ENCODE results near the gene GABRA4. TPM values are rescaled to one million over a fixed set of nuclear protein-coding genes. Genes with fewer than 3 reads are reported as not detected.
A peak's percentile ranks its signal among the peaks of the same experiment; 100 is the strongest.

Gene GABRA4
- polyA plus RNA-seq, 3 donors = not detected

DNA sequence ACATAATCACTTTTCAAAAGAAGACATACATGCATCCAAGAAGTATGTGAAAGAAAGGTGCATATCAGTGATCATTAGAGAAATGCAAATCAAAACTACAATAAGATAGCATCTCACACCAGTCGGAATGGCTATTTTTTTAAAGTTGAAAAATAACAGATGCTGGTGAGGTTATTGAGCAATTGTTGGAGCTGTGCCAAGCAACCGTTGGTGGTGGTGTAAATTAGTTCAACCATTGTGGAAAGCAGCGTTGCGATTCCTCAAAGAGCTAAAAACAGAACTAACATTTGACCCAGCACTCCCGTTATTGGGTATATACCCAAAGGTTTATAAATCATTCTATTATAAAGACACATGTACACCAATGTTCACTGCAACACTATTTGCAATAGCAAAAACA is 98.6 kb downstream of the GABRA4 start:
- Histone ChIP-seq H3K79me2 (ENCODE audit: insufficient read depth, low read length) (no peaks in the 10 kb centered on the region), H3K4me1 (ENCODE audit: control insufficient read depth in 1 of 2, insufficient read depth in 2 of 2, low read length in 2 of 2) (no peaks in the 10 kb centered on the region), H2AFZ (ENCODE audit: insufficient read depth, low read depth, low read length, poor library complexity, severe bottlenecking) (no peak overlapping the region), H3K9ac (ENCODE audit: insufficient read depth, low read length, poor library complexity, severe bottlenecking) (no peak overlapping the region), H3K36me3 (replicated peaks in 1 of 2; ENCODE audit: control insufficient read depth in 1 of 2, insufficient read depth in 2 of 2, low read length in 2 of 2) (no peaks in the 10 kb centered on the region), H3K4me3 (replicated peaks in 1 of 3; ENCODE audit: low read depth in 2 of 3, low read length in 3 of 3) (no peak overlapping the region), H3K9me3 (replicated peaks in 1 of 2; ENCODE audit: control insufficient read depth in 1 of 2, insufficient read depth in 1 of 2, low read length in 2 of 2) (peaks cover 0 to 5% of the 10 kb centered on the region in 2 donors), H3K4me2 (replicated peaks; ENCODE audit: extremely low read depth, low read length, poor library complexity, severe bottlenecking) (no peak overlapping the region), H3K27me3 (ENCODE audit: control insufficient read depth in 2 of 2, insufficient read depth in 2 of 2, low read length in 2 of 2) (no peaks in the 10 kb centered on the region), H3K27ac (ENCODE audit: low read depth in 1 of 2, low read length in 2 of 2) (no peak overlapping the region), H4K20me1 (ENCODE audit: insufficient read depth, low read length) (no peaks in the 10 kb centered on the region)
- Mint-ChIP-seq H3K36me3 (no peaks in the 10 kb centered on the region), H3K27ac (no peak overlapping the region), H3K27me3 (ENCODE audit: low read depth in 3 of 3) (no peaks in the 10 kb centered on the region), H3K4me3 (no peak overlapping the region), H3K4me1 (peaks cover 9% of the 10 kb centered on the region), H3K9me3 (peaks cover 0 to 20% (median 4%) of the 10 kb centered on the region in 7 donors)
- no peak for TF ChIP-seq CTCF (IDR thresholded peaks at IDR 0.05)
- WGBS (ENCODE audit: insufficient coverage) = no CpG with 5 or more reads among the region's 5 CpGs
- DNase-seq = peak in 1 of 3 donors; percentile 2
- intact Hi-C loops (cut with micrococcal nuclease) = no loop called here

DNA sequence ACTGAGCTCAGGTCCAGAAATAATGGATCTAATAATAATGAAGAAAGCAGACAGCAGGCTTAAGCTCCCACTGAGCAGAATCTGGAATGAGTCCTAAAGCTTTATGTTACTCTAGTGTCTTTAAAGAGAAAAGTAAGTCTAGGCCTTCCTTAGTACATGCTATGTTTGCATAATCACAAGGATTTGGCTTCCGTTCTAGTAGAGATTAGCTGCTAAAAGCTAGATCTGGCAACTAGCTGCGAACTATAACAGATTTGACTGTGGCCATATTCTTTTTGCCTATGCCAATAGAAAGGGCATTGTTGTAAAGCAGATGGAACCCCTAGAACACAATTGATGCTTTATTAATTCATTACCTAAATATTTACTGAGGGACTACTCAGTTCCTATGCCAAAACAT is 103.3 kb downstream of the GABRA4 start:
- no peaks in the 10 kb centered on the region for H3K36me3 Mint-ChIP-seq
- H3K27ac ChIP-seq (ENCODE audit: low read depth in 1 of 2, low read length in 2 of 2) = no peak overlapping the region
- no peak overlapping the region for H3K4me2 ChIP-seq (replicated peaks; ENCODE audit: extremely low read depth, low read length, poor library complexity, severe bottlenecking)
- peaks cover 11% of the 10 kb centered on the region for H3K4me1 Mint-ChIP-seq
- peaks cover 0 to 4% of the 10 kb centered on the region in 2 donors for H3K4me1 ChIP-seq (ENCODE audit: control insufficient read depth in 1 of 2, insufficient read depth in 2 of 2, low read length in 2 of 2)
- no peaks in the 10 kb centered on the region for H3K27me3 Mint-ChIP-seq (ENCODE audit: low read depth in 3 of 3)
- H3K79me2 ChIP-seq (ENCODE audit: insufficient read depth, low read length) = no peaks in the 10 kb centered on the region
- no peaks in the 10 kb centered on the region for H4K20me1 ChIP-seq (ENCODE audit: insufficient read depth, low read length)
- H3K4me3 ChIP-seq (replicated peaks in 1 of 3; ENCODE audit: low read depth in 2 of 3, low read length in 3 of 3) = no peak overlapping the region
- TF ChIP-seq CTCF (IDR thresholded peaks at IDR 0.05) = no peak
- H3K36me3 ChIP-seq (replicated peaks in 1 of 2; ENCODE audit: control insufficient read depth in 1 of 2, insufficient read depth in 2 of 2, low read length in 2 of 2) = no peaks in the 10 kb centered on the region
- peaks cover 3 to 26% (median 9%) of the 10 kb centered on the region in 7 donors for H3K9me3 Mint-ChIP-seq
- no peak overlapping the region for H3K9ac ChIP-seq (ENCODE audit: insufficient read depth, low read length, poor library complexity, severe bottlenecking)
- no peaks in the 10 kb centered on the region for H3K27me3 ChIP-seq (ENCODE audit: control insufficient read depth in 2 of 2, insufficient read depth in 2 of 2, low read length in 2 of 2)
- H3K9me3 ChIP-seq (replicated peaks in 1 of 2; ENCODE audit: control insufficient read depth in 1 of 2, insufficient read depth in 1 of 2, low read length in 2 of 2) = peaks cover 0 to 11% of the 10 kb centered on the region in 2 donors
- H2AFZ ChIP-seq (ENCODE audit: insufficient read depth, low read depth, low read length, poor library complexity, severe bottlenecking) = no peak overlapping the region
- no peak overlapping the region for H3K27ac Mint-ChIP-seq
- WGBS (ENCODE audit: insufficient coverage) = 100% methylated on average over 1 of the region's 2 CpGs
- intact Hi-C loops (cut with micrococcal nuclease) = no loop called here
- H3K4me3 Mint-ChIP-seq = no peak overlapping the region
- DNase-seq = no peak
